Mesendoderm (in vitro differentiated cells): ENCODE measurements around the gene NOXA1.
A peak's percentile ranks its signal among the peaks of the same experiment; 100 is the strongest.

Experiments used
- DNase-seq: peaks from one replicate; pipeline ENCODE4 v3.0.0; 2013
- H2AK5ac ChIP-seq: 2 replicates; pipeline ENCODE4 v1.6.1; 2013; ENCODE audit warnings: low read length, inconsistent platforms
- H2BK120ac ChIP-seq: 2 replicates; pipeline ENCODE4 v1.6.1; 2013; ENCODE audit warnings: low read depth, mild to moderate bottlenecking, low read length, moderate library complexity, mixed read lengths
- H2BK15ac ChIP-seq: replicated peaks from 2 replicates; pipeline ENCODE4 v1.6.1; 2013; ENCODE audit warnings: low read depth, mild to moderate bottlenecking, moderate library complexity
- H2BK5ac ChIP-seq: 2 replicates; pipeline ENCODE4 v1.6.1; 2013; ENCODE audit warnings: low read length, inconsistent platforms
- H3K18ac ChIP-seq: 2 replicates; pipeline ENCODE4 v1.6.1; 2013; ENCODE audit warnings: mild to moderate bottlenecking, low read length, mixed read lengths
- H3K23ac ChIP-seq: one replicate; pipeline ENCODE4 v1.6.1; 2013; ENCODE audit warnings: low read length
- H3K27ac ChIP-seq: 2 replicates; pipeline ENCODE4 v1.5.1; 2013; ENCODE audit warnings: low read depth, mild to moderate bottlenecking, inconsistent platforms, low read length, moderate library complexity
- H3K27me3 ChIP-seq: 2 replicates; pipeline ENCODE4 v1.6.1; 2013; ENCODE audit warnings: low read length, control low read depth, mild to moderate bottlenecking, inconsistent platforms; ENCODE audit not compliant: insufficient read depth, poor library complexity
- H3K36me3 ChIP-seq: 2 replicates; pipeline ENCODE4 v1.6.1; 2013; ENCODE audit warnings: low read length, inconsistent platforms; ENCODE audit not compliant: control insufficient read depth, insufficient read depth
- H3K4ac ChIP-seq: one replicate; pipeline ENCODE4 v1.6.1; 2013; ENCODE audit warnings: low read depth, mild to moderate bottlenecking, low read length, moderate library complexity
- H3K4me1 ChIP-seq: 2 replicates; pipeline ENCODE4 v1.6.1; 2013; ENCODE audit warnings: low read depth, low read length, inconsistent platforms; ENCODE audit not compliant: control insufficient read depth
- H3K4me2 ChIP-seq: 2 replicates; pipeline ENCODE4 v1.6.1; 2013; ENCODE audit warnings: low read length
- H3K4me3 ChIP-seq: 2 replicates; pipeline ENCODE4 v1.5.1; 2013; ENCODE audit warnings: mild to moderate bottlenecking, low read length
- H3K56ac ChIP-seq: one replicate; pipeline ENCODE4 v1.6.1; 2013; ENCODE audit warnings: low read length
- H3K79me1 ChIP-seq: 2 replicates; pipeline ENCODE4 v1.6.1; 2013; ENCODE audit warnings: low read length, inconsistent platforms
- H3K79me2 ChIP-seq: 2 replicates; pipeline ENCODE4 v1.6.1; 2013; ENCODE audit warnings: mild to moderate bottlenecking, low read length; ENCODE audit not compliant: control insufficient read depth, insufficient read depth
- H3K9ac ChIP-seq: 2 replicates; pipeline ENCODE4 v1.6.1; 2013; ENCODE audit warnings: low read length, inconsistent platforms
- H4K5ac ChIP-seq: one replicate; pipeline ENCODE4 v1.6.1; 2013; ENCODE audit warnings: low read length
- H4K8ac ChIP-seq: one replicate; pipeline ENCODE4 v1.6.1; 2013; ENCODE audit warnings: low read depth, mild to moderate bottlenecking, control low read depth, low read length, moderate library complexity
- whole genome bisulfite sequencing: extraction: QIAGEN DNeasy Blood & Tissue Kit; methylation state at CpG from one replicate; pipeline ENCODE4 v1.1.7; 2013; ENCODE audit warnings: low lambda C conversion rate, missing lambda C conversion rate; ENCODE audit not compliant: insufficient coverage; ENCODE audit errors: extremely low coverage; 5-methylcytosine and 5-hydroxymethylcytosine counted together

Gene NOXA1

GRCh38 chr9:137456061-137456863 lies 33.1 kb downstream of the NOXA1 start:
- Histone ChIP-seq H2BK120ac (no peak overlapping the region), H3K27ac (no peak overlapping the region), H3K56ac (no peak overlapping the region), H4K5ac (no peak overlapping the region), H3K79me1 (no peaks in the 10 kb centered on the region), H3K4me3 (no peak overlapping the region), H3K4me1 (peaks cover 4% of the 10 kb centered on the region), H2BK5ac (no peak overlapping the region), H3K4ac (no peak overlapping the region), H3K27me3 (no peaks in the 10 kb centered on the region), H3K9ac (no peak overlapping the region), H2AK5ac (no peak overlapping the region), H3K79me2 (no peaks in the 10 kb centered on the region), H4K8ac (no peak overlapping the region), H3K4me2 (no peak overlapping the region), H3K18ac (no peak overlapping the region), H3K36me3 (no peaks in the 10 kb centered on the region), H3K23ac (no peak overlapping the region), H2BK15ac (no peak overlapping the region)
- no CpG with 5 or more reads among the region's 12 CpGs for WGBS
- no peak for DNase-seq

GRCh38 chr9:137456864-137457405 lies 33.7 kb downstream of the NOXA1 start:
- Histone ChIP-seq H4K8ac (no peak overlapping the region), H3K27me3 (no peaks in the 10 kb centered on the region)
- DNase-seq: no peak

DNA sequence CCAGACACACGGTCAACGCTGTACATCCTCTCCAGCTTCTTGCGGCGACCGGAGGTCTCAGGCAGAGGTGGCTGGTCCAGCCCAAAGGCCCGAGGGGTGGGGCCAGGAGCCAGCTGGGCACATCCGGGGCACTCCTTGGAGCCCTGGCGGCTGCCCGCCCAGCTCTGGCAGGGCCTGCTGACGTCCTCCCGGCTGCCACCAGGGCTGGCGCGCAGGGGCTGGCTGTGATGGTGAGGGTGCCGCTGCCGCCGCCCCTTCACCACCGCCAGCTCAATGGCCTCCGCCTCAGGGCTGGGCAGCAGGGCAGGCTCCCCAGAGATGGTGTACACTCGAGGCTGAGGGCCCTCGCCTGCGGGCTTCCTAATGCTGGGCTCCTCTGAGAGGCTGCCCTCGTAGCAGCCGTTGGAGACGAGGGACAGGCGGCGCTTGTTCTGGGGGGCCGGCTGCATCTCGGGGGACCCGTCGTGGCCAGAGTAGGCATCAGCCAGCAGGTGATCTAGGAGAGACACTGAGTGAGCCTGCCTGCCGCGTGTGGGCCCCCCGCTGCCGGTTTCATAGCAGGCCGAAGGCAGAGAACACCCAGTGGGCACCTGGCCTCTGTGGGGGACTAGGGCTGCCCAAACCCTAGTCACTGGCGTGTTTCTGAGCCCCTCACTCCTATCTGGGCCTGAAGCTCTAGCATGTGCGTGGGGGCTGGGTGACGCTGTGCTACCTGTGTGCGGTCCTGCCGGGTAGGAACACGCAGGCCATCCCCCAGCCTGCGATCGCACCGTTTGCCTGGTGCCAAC lies 34.4 kb downstream of the NOXA1 start:
- no peaks in the 10 kb centered on the region for H3K79me1 ChIP-seq
- peaks cover 4% of the 10 kb centered on the region for H3K4me1 ChIP-seq
- DNase-seq: no peak
- H3K9ac ChIP-seq: peak overlapping the region; percentile 89
- peak overlapping the region; percentile 94 for H3K56ac ChIP-seq
- H4K8ac ChIP-seq: no peak overlapping the region
- no peak overlapping the region for H2BK5ac ChIP-seq
- no peak overlapping the region for H3K27ac ChIP-seq
- no peak overlapping the region for H2AK5ac ChIP-seq
- no peaks in the 10 kb centered on the region for H3K27me3 ChIP-seq
- no peak overlapping the region for H3K18ac ChIP-seq
- H3K36me3 ChIP-seq: no peaks in the 10 kb centered on the region
- no peak overlapping the region for H2BK120ac ChIP-seq
- no peak overlapping the region for H3K23ac ChIP-seq
- H3K4ac ChIP-seq: no peak overlapping the region
- no peaks in the 10 kb centered on the region for H3K79me2 ChIP-seq
- WGBS: no CpG with 5 or more reads among the region's 44 CpGs
- H4K5ac ChIP-seq: no peak overlapping the region
- no peak overlapping the region for H3K4me3 ChIP-seq
- H3K4me2 ChIP-seq: no peak overlapping the region
- H2BK15ac ChIP-seq: no peak overlapping the region

More at GRCh38 chr9:137456864-137457405, 33.7 kb downstream of the NOXA1 start:
- no peaks in the 10 kb centered on the region for H3K79me2 ChIP-seq
- no peak overlapping the region for H3K4me3 ChIP-seq
- no peaks in the 10 kb centered on the region for H3K36me3 ChIP-seq
- WGBS: no CpG with 5 or more reads among the region's 10 CpGs
- peaks cover 4% of the 10 kb centered on the region for H3K4me1 ChIP-seq
- no peak overlapping the region for H3K9ac ChIP-seq
- no peaks in the 10 kb centered on the region for H3K79me1 ChIP-seq
- no peak overlapping the region for H2AK5ac ChIP-seq
- H2BK5ac ChIP-seq: no peak overlapping the region
- H3K27ac ChIP-seq: no peak overlapping the region
- no peak overlapping the region for H3K4ac ChIP-seq
- H3K23ac ChIP-seq: no peak overlapping the region
- no peak overlapping the region for H3K4me2 ChIP-seq
- H2BK15ac ChIP-seq: no peak overlapping the region
- H3K56ac ChIP-seq: no peak overlapping the region
- no peak overlapping the region for H3K18ac ChIP-seq
- no peak overlapping the region for H4K5ac ChIP-seq
- no peak overlapping the region for H2BK120ac ChIP-seq

- no peaks in the 10 kb centered on the region for H3K79me2 ChIP-seq
- no peaks in the 10 kb centered on the region for H3K79me1 ChIP-seq
- no peak overlapping the region for H2AK5ac ChIP-seq
- H2BK5ac ChIP-seq: no peak overlapping the region
- H3K9ac ChIP-seq: peak overlapping the region; percentile 89
- peak overlapping the region; percentile 94 for H3K56ac ChIP-seq
- no peak for DNase-seq
- H3K4me2 ChIP-seq: peak overlapping the region; percentile 81
- no peak overlapping the region for H3K23ac ChIP-seq
- H3K4ac ChIP-seq: no peak overlapping the region
- H4K8ac ChIP-seq: no peak overlapping the region
- WGBS: no CpG with 5 or more reads among the region's 88 CpGs
- H3K18ac ChIP-seq: no peak overlapping the region
- no peak overlapping the region for H2BK120ac ChIP-seq
- H4K5ac ChIP-seq: no peak overlapping the region
- H3K27me3 ChIP-seq: no peaks in the 10 kb centered on the region
- H3K4me3 ChIP-seq: peak overlapping the region; percentile 61
- peaks cover 4% of the 10 kb centered on the region for H3K4me1 ChIP-seq
- no peak overlapping the region for H2BK15ac ChIP-seq
- H3K36me3 ChIP-seq: no peaks in the 10 kb centered on the region
- no peak overlapping the region for H3K27ac ChIP-seq
Measured at GRCh38 chr9:137458194-137459151, 35.3 kb downstream of the NOXA1 start.

DNA sequence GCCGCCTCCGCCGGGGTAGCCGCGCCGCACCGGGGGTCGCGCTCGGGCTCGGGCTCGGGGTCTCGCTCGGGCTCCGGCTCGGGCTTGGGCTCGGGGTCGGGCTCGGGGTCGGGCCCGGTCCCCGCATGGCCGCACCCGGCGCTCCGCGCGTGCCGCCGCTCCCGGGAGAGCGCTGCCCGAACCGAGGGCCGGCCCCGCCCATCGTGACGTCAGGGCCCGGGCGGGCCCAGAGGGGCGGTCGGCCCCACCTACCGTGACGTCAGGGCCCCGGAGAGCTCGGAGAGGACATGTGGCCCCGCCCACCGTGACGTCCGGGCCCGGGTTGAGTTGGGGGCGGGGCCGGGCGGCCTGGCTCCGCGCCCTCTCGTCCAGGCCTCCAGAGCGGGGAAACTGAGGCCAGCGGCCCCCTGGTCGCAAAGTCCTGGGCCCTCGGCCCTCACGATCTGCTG lies 36.0 kb downstream of the NOXA1 start, which contains the start of gene NSMF:
Gene NSMF, minus strand, starts transcription at position 183 of the 449 bp plus-strand sequence. CDS start 232 bp downstream, outside the sequence.
- Histone ChIP-seq H2BK120ac (no peak within 1 kb of the TSS), H2BK15ac (no peak within 1 kb of the TSS), H3K4me3 (peak within 1 kb of the TSS; percentile 61), H2AK5ac (no peak within 1 kb of the TSS), H3K18ac (peak within 1 kb of the TSS; percentile 24), H3K4me2 (peak within 1 kb of the TSS; percentile 81), H3K27me3 (no peaks in the 10 kb centered on the region), H3K27ac (no peak within 1 kb of the TSS), H3K79me2 (no peaks in the 10 kb centered on the region), H4K5ac (no peak within 1 kb of the TSS), H3K36me3 (no peaks in the 10 kb centered on the region), H3K23ac (no peak within 1 kb of the TSS), H3K56ac (peak within 1 kb of the TSS; percentile 94), H3K4me1 (peaks cover 4% of the 10 kb centered on the region), H3K4ac (no peak within 1 kb of the TSS), H3K79me1 (no peaks in the 10 kb centered on the region), H3K9ac (peak within 1 kb of the TSS; percentile 89), H2BK5ac (no peak within 1 kb of the TSS), H4K8ac (no peak within 1 kb of the TSS)
- WGBS: no CpG with 5 or more reads among the region's 62 CpGs
- peak; percentile 90 for DNase-seq
